Measurements from ENCODE around the gene BDH2. TPM values are rescaled to one million over a fixed set of nuclear protein-coding genes. Genes with fewer than 3 reads are reported as not detected.

Gene BDH2
- total and polyA plus RNA-seq, 2 of the 4 experiments (the other 2 are of a cell fraction), result 49.7 to 52.2 TPM

- in situ Hi-C loops (cut with MboI; ENCODE audit: low sequenced_read_pairs) (no loop called here), intact Hi-C loops (cut with micrococcal nuclease) (no loop called here), dilution Hi-C loops (cut with HindIII; ENCODE audit: low sequenced_read_pairs, unreplicated experiment) (no loop called here)
- H3K14ac ChIP-seq (replicated peaks; ENCODE audit: low read depth, low read length), result no peak overlapping the region
- BruUV-seq (replicated peaks), result no TSS peak
- ATAC-seq (ENCODE audit: low read depth) (no peak), DNase-seq (no peak)
- no peak overlapping the region for H2AK9ac ChIP-seq (replicated peaks; ENCODE audit: low read depth, low read length, poor library complexity)
- POLR2A ChIA-PET (ENCODE audit: unreplicated experiment), result no interaction called here
- H2AFZ ChIP-seq (replicated peaks; ENCODE audit: low read length, poor library complexity), result no peak overlapping the region
- WGBS, 2 experiments (ENCODE audit: extremely low coverage in 2 of 2, insufficient read length in 1 of 2), result no CpG with 5 or more reads among the region's 4 CpGs
- no peaks in the 10 kb centered on the region for H3K79me1 ChIP-seq (ENCODE audit: low read depth in 1 of 2, low read length in 2 of 2)
- no peak overlapping the region for H3K4ac ChIP-seq (ENCODE audit: low read depth, low read length)
- H3K4me2 ChIP-seq (ENCODE audit: low read depth, low read length), result no peak overlapping the region
- no peak overlapping the region for H2BK120ac ChIP-seq (ENCODE audit: low read depth, low read length)
- no peak overlapping the region for H3K9ac ChIP-seq (ENCODE audit: low read depth, low read length)
- H3K23ac ChIP-seq (ENCODE audit: low read depth, low read length), result no peak overlapping the region
- no peak overlapping the region for H2BK20ac ChIP-seq (ENCODE audit: low read depth, low read length)
- H3K9me1 ChIP-seq (ENCODE audit: insufficient read depth, low read length), result peaks cover 3% of the 10 kb centered on the region; the same call in 1 of the 2 replicates
- H2BK5ac ChIP-seq (ENCODE audit: low read depth, low read length, poor library complexity, severe bottlenecking), result no peak overlapping the region
- H3K4me3 ChIP-seq (ENCODE audit: insufficient read depth, low read depth, low read length), result no peak overlapping the region
- H3K27ac ChIP-seq (ENCODE audit: insufficient read depth, low read length), result no peak overlapping the region
- H3K27me3 ChIP-seq (ENCODE audit: control insufficient read depth, insufficient read depth, low read length), result no peaks in the 10 kb centered on the region
- CTCF ChIA-PET, result no interaction called here
- no peaks in the 10 kb centered on the region for H4K20me1 ChIP-seq (ENCODE audit: insufficient read depth, low read length)
- 0 out of 2 replicates have a peak, but pooled peaks cover 2% of the 10 kb centered on the region for H3K36me3 ChIP-seq (ENCODE audit: control insufficient read depth, insufficient read depth, low read length)
- H3K9me3 ChIP-seq (ENCODE audit: control insufficient read depth, insufficient read depth, low read length), result no peaks in the 10 kb centered on the region
- TF ChIP-seq CHD1 (IDR thresholded peaks at IDR 0.05; ENCODE audit: low read depth, low read length) (no peak), BHLHE40 (IDR thresholded peaks at IDR 0.05; ENCODE audit: low read depth, low read length) (no peak), RFX5 (IDR thresholded peaks at IDR 0.05; ENCODE audit: low read depth, low read length) (no peak), SMC3 (IDR thresholded peaks at IDR 0.05; ENCODE audit: low read depth, low read length) (no peak), CTCF (conservative IDR thresholded peaks at IDR 0.05; ENCODE audit: low read depth, low read length) (no peak), FOS (IDR thresholded peaks at IDR 0.05; ENCODE audit: low read depth, low read length) (no peak), RAD21 (IDR thresholded peaks at IDR 0.05; ENCODE audit: low read length) (no peak), ELK1 (IDR thresholded peaks at IDR 0.05; ENCODE audit: borderline replicate concordance, low read depth, low read length) (no peak), RCOR1 (IDR thresholded peaks at IDR 0.05; ENCODE audit: insufficient replicate concordance, low read length) (no peak), POLR2A (IDR thresholded peaks at IDR 0.05; ENCODE audit: low read depth, low read length) (no peak), MAZ (IDR thresholded peaks at IDR 0.05; ENCODE audit: borderline replicate concordance, low read depth, low read length) (no peak), MAFK (IDR thresholded peaks at IDR 0.05; ENCODE audit: low read depth, low read length) (no peak), NFE2L2 (IDR thresholded peaks at IDR 0.05; ENCODE audit: low read depth, low read length) (no peak), CEBPB (IDR thresholded peaks at IDR 0.05; ENCODE audit: low read depth, low read length) (no peak), MXI1 (IDR thresholded peaks at IDR 0.05; ENCODE audit: borderline replicate concordance, low read depth, low read length) (no peak), USF2 (IDR thresholded peaks at IDR 0.05; ENCODE audit: low read depth, low read length) (no peak)
- H2BK15ac ChIP-seq (ENCODE audit: low read depth, low read length), result no peak overlapping the region
- no peak overlapping the region for H4K8ac ChIP-seq (ENCODE audit: low read depth in 2 of 2, low read length in 2 of 2)
- H2AK5ac ChIP-seq (ENCODE audit: low read depth, low read length), result no peak overlapping the region
- H3K56ac ChIP-seq (ENCODE audit: extremely low read depth, insufficient read depth, low read length), result no peak overlapping the region
- no peak overlapping the region for H4K5ac ChIP-seq (ENCODE audit: low read depth, low read length)
- H3K4me1 ChIP-seq (ENCODE audit: control insufficient read depth, insufficient read depth, low read length), result no peaks in the 10 kb centered on the region
- H3K18ac ChIP-seq (ENCODE audit: low read depth, low read length), result no peak overlapping the region
- no peak overlapping the region for H4K91ac ChIP-seq (ENCODE audit: insufficient read depth, low read depth, low read length)
These were observed 12.0 kb upstream of the BDH2 start for GRCh38 chr4:103111598-103111997.

All from IMR-90 (cell line).